H1 (cell line): ENCODE measurements around the gene FBXO21. TPM values are rescaled to one million over a fixed set of nuclear protein-coding genes. Genes with fewer than 3 reads are reported as not detected.
A peak's percentile ranks its signal among the peaks of the same experiment; 100 is the strongest.

Experiments
- BACH1 ChIP-seq: IDR thresholded peaks from 2 replicates; pipeline ENCODE4 v1.6.1; 2012; ENCODE audit warnings: low read length, improper control_type of control experiment
- CEBPB ChIP-seq: IDR thresholded peaks from 2 replicates; pipeline ENCODE4 v1.6.1; 2012; ENCODE audit warnings: low read depth, low read length
- CREB1 ChIP-seq: IDR thresholded peaks from 2 replicates; pipeline ENCODE4 v1.6.1; 2012; ENCODE audit warnings: inconsistent platforms
- GABPA ChIP-seq: IDR thresholded peaks from 2 replicates; pipeline ENCODE4 v1.6.1; 2011; ENCODE audit warnings: mild to moderate bottlenecking, low read length, moderate library complexity, borderline replicate concordance; ENCODE audit not compliant: insufficient read depth
- RAD21 ChIP-seq, 2 experiments: IDR thresholded peaks in 1 of 2; conservative IDR thresholded peaks in 1 of 2; 2 replicates each; pipeline ENCODE4 v1.6.1; 2011; ENCODE audit warnings: low read depth in 2 of 2, low read length in 2 of 2, improper control_type of control experiment in 1 of 2, inconsistent platforms in 1 of 2, mild to moderate bottlenecking in 1 of 2, moderate library complexity in 1 of 2
- SP2 ChIP-seq: IDR thresholded peaks from 2 replicates; pipeline ENCODE4 v1.6.1; 2012; ENCODE audit warnings: mild to moderate bottlenecking, low read length, inconsistent platforms
- TCF12 ChIP-seq: IDR thresholded peaks from 2 replicates; pipeline ENCODE4 v1.6.1; 2011; ENCODE audit warnings: low read depth, mild to moderate bottlenecking, low read length
- polyA plus RNA-seq, 7 experiments: library from polyadenylated mRNA; depleted of rRNA in 3 of 7; stranded (reverse) in 5 of 7; unstranded in 2 of 7; fragments of >200 nt in 5 of 7; fragments of 200-250 nt in 2 of 7; gene quantifications; 1 replicate in 5 of 7; 2 replicates in 1 of 7; 4 replicates in 1 of 7; pipeline versions ENCODE4 v1.2.1 to v1.2.3, GENCODE V29; 2011 to 2013; ENCODE audit warnings: missing spikeins in 2 of 7, mixed read lengths in 2 of 7
- total RNA-seq: library from RNA; stranded (reverse); fragmentation: NEBNext Ultra II Directional; extraction: Animal tissue kit (Norgen Biotek cat#: 25700); gene quantifications from 2 replicates; pipeline ENCODE4 v1.2.1, GENCODE V29; 2021
- TF ChIP-seq, protein P1 (sequence below): IDR thresholded peaks from 2 replicates; pipeline ENCODE4 v1.6.1; 2011; ENCODE audit warnings: low read depth, mild to moderate bottlenecking, low read length; ENCODE audit not compliant: insufficient read depth
- TF ChIP-seq, protein P2 (sequence below): IDR thresholded peaks from 2 replicates; pipeline ENCODE4 v1.6.1; 2012; ENCODE audit warnings: low read length, inconsistent platforms
- TF ChIP-seq, protein P3 (sequence below): IDR thresholded peaks from 2 replicates; pipeline ENCODE4 v1.6.1; 2011; ENCODE audit warnings: low read length, improper control_type of control experiment

FBXO21 gene
- total and polyA plus RNA-seq, 2 of the 8 experiments (the other 6 are each of a cell fraction or from before 2014, with no cell fraction given): 57.0 to 80.6 TPM

DNA sequence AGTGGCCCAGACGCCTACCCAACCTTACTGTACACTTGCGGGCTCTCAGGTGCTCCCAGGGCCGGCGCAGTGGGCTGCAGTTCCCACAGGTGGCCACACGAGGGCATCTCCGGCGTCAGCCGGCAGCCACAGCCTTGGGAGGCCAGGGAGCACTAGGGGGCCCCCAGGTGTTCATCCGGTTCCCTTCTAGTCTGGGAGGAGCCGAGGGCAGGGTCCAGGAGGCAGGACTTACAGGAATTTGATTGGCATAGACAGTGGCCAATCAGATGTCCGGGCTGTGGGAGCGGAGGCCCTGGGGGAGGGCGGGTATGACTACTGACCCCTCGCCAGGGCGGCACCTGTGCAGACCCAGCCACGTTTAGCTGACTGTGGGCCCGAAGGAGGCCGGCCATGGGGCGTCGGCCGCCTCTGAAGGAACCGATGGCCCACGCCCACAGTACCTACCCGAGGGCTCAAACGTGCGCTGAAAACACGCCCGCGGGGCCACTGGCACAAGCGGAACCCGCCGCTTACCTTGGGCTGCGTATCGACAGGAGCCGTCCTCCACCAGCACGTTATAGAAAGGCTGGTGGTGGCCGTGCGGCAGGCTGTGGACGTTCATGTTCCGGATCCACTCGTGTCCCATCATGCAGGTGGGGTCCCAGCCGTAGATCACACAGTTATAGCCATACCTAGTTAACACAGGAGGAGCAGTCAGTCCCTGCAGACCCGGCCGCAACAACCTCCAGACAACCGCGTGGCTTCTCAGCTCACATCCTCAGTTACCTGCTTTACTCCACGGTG is 34.8 kb downstream of the FBXO21 start (continued):
- TF ChIP-seq CEBPB: 0 out of 2 replicates have a peak, but pooled peaks have one; percentile 2
- peak; percentile 41 to 59 for TF ChIP-seq RAD21 (IDR thresholded peaks at IDR 0.05 in 1 of 2, conservative IDR thresholded peaks at IDR 0.05 in 1 of 2; ENCODE audit: low read depth in 2 of 2, low read length in 2 of 2)
- no peak for TF ChIP-seq BACH1
- TF ChIP-seq TCF12: peak; percentile 80; the same call in 1 of the 2 replicates
- TF ChIP-seq, protein P1, sequence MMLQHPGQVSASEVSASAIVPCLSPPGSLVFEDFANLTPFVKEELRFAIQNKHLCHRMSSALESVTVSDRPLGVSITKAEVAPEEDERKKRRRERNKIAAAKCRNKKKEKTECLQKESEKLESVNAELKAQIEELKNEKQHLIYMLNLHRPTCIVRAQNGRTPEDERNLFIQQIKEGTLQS: no peak
- peak; percentile 69 for TF ChIP-seq SP2
- TF ChIP-seq, protein P2, sequence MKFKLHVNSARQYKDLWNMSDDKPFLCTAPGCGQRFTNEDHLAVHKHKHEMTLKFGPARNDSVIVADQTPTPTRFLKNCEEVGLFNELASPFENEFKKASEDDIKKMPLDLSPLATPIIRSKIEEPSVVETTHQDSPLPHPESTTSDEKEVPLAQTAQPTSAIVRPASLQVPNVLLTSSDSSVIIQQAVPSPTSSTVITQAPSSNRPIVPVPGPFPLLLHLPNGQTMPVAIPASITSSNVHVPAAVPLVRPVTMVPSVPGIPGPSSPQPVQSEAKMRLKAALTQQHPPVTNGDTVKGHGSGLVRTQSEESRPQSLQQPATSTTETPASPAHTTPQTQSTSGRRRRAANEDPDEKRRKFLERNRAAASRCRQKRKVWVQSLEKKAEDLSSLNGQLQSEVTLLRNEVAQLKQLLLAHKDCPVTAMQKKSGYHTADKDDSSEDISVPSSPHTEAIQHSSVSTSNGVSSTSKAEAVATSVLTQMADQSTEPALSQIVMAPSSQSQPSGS: no peak
- peak; percentile 56 for TF ChIP-seq CREB1
- TF ChIP-seq GABPA: 0 out of 2 replicates have a peak, but pooled peaks have one; percentile 7
- TF ChIP-seq, protein P3, sequence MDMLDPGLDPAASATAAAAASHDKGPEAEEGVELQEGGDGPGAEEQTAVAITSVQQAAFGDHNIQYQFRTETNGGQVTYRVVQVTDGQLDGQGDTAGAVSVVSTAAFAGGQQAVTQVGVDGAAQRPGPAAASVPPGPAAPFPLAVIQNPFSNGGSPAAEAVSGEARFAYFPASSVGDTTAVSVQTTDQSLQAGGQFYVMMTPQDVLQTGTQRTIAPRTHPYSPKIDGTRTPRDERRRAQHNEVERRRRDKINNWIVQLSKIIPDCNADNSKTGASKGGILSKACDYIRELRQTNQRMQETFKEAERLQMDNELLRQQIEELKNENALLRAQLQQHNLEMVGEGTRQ: no peak
